Caco-2 (cell line): ENCODE results near the gene SLC26A1. TPM values are rescaled to one million over a fixed set of nuclear protein-coding genes. Genes with fewer than 3 reads are reported as not detected.

ENCODE experiments used
- BruUV-seq: library from RNA; stranded (reverse); fragments of 400-500 nt; replicated peaks from 2 replicates; lab custom pipeline; 2021; lab: Mats Ljungman, UMichigan
- CTCF ChIA-PET: fragments of 300-600 bp; sonication (Branson Sonifier 250); formaldehyde crosslinking; loops from one replicate; lab custom pipeline; 2022; ENCODE audit warnings: antibody characterized with exemption; lab: Charles Lee
- POLR2A ChIA-PET: fragments of 300-600 bp; sonication (Branson Sonifier 250); formaldehyde crosslinking; loops from one replicate; lab custom pipeline; 2022; ENCODE audit warnings: antibody characterized with exemption; lab: Charles Lee
- DNase-seq, 2 experiments: peaks; one replicate each; pipeline versions ENCODE4 v3.0.0 to v3.0.0-alpha.2; 2020 to 2022
- H3K27me3 ChIP-seq: replicated peaks from 2 replicates; pipeline ENCODE4 v1.6.0; 2011; ENCODE audit warnings: low read length; ENCODE audit not compliant: control insufficient read depth, insufficient read depth
- H3K36me3 ChIP-seq: 2 replicates; pipeline ENCODE4 v1.5.1; 2011; ENCODE audit warnings: low read length; ENCODE audit not compliant: control insufficient read depth, insufficient read depth
- H3K4me1 ChIP-seq: fragments of 250-450 bp; sonication (Bioruptor Pico); 2 replicates; pipeline ENCODE4 v1.5.1; 2020; ENCODE audit warnings: mild to moderate bottlenecking
- H3K4me3 ChIP-seq: 2 replicates; pipeline ENCODE4 v1.5.1; 2011; ENCODE audit warnings: low read depth, mild to moderate bottlenecking, control low read depth, low read length
- H3K9me3 ChIP-seq: fragments of 250-450 bp; sonication (Bioruptor Pico); 2 replicates; pipeline ENCODE4 v1.5.1; 2020; ENCODE audit warnings: mild to moderate bottlenecking, moderate library complexity
- H3K27ac Mint-ChIP-seq: one replicate; pipeline ENCODE4 v1.8.0; 2022; ENCODE audit warnings: mixed read lengths; ENCODE audit not compliant: unreplicated experiment
- H3K27me3 Mint-ChIP-seq: one replicate; pipeline ENCODE4 v1.8.0; 2022; ENCODE audit warnings: mixed read lengths; ENCODE audit not compliant: insufficient read depth, unreplicated experiment
- H3K36me3 Mint-ChIP-seq: one replicate; pipeline ENCODE4 v1.8.0; 2022; ENCODE audit warnings: mild to moderate bottlenecking, mixed read lengths; ENCODE audit not compliant: insufficient read depth, unreplicated experiment
- H3K4me1 Mint-ChIP-seq: one replicate; pipeline ENCODE4 v1.8.0; 2022; ENCODE audit warnings: low read depth, mixed read lengths; ENCODE audit not compliant: unreplicated experiment
- H3K4me3 Mint-ChIP-seq: one replicate; pipeline ENCODE4 v1.8.0; 2022; ENCODE audit warnings: mild to moderate bottlenecking, moderate library complexity, mixed read lengths; ENCODE audit not compliant: unreplicated experiment
- H3K9me3 Mint-ChIP-seq: one replicate; pipeline ENCODE4 v1.8.0; 2022; ENCODE audit warnings: mixed read lengths; ENCODE audit not compliant: unreplicated experiment
- intact Hi-C: fragments of 100-400 bp; cut with micrococcal nuclease; formaldehyde crosslinking; loops from one replicate; pipeline ENCODE4 v1.10.0; 2022; ENCODE audit not compliant: unreplicated experiment
- total RNA-seq: library from RNA; stranded (reverse); gene quantifications from 2 replicates; pipeline ENCODE4 v1.2.3, GENCODE V29; 2022
- TF ChIP-seq, protein P1 (sequence below), 2 experiments: fragments of 200-600 bp in 1 of 2; IDR thresholded peaks; 1 replicate in 1 of 2; 2 replicates in 1 of 2; pipeline versions ENCODE4 v1.5.1 to v1.8.0; 2011 to 2022; ENCODE audit warnings: antibody characterized with exemption in 1 of 2, control low read depth in 1 of 2, inconsistent platforms in 1 of 2, low read depth in 1 of 2, low read length in 1 of 2, mild to moderate bottlenecking in 1 of 2, moderate library complexity in 1 of 2; ENCODE audit not compliant: insufficient read depth in 1 of 2, severe bottlenecking in 1 of 2, unreplicated experiment in 1 of 2

SLC26A1 gene
- total RNA-seq, 1 experiment from 2014 or later: 9.6 TPM

GRCh38 chr4:963276-964225 lies 29.7 kb downstream of the SLC26A1 start:
- Mint-ChIP-seq H3K4me3 (no peak overlapping the region), H3K27me3 (no peaks in the 10 kb centered on the region), H3K4me1 (no peaks in the 10 kb centered on the region), H3K36me3 (peaks cover 24% of the 10 kb centered on the region), H3K27ac (no peak overlapping the region), H3K9me3 (no peaks in the 10 kb centered on the region)
- Histone ChIP-seq H3K36me3 (no peaks in the 10 kb centered on the region; the same call in 1 of the 2 replicates), H3K4me1 (no peaks in the 10 kb centered on the region), H3K4me3 (no peak overlapping the region), H3K27me3 (no peaks in the 10 kb centered on the region), H3K9me3 (no peaks in the 10 kb centered on the region)
- ChIA-PET CTCF (no interaction called here), POLR2A (no interaction called here)
- no TSS peak for BruUV-seq
- intact Hi-C loops: no loop called here
- DNase-seq: no peak
- TF ChIP-seq, protein P1, sequence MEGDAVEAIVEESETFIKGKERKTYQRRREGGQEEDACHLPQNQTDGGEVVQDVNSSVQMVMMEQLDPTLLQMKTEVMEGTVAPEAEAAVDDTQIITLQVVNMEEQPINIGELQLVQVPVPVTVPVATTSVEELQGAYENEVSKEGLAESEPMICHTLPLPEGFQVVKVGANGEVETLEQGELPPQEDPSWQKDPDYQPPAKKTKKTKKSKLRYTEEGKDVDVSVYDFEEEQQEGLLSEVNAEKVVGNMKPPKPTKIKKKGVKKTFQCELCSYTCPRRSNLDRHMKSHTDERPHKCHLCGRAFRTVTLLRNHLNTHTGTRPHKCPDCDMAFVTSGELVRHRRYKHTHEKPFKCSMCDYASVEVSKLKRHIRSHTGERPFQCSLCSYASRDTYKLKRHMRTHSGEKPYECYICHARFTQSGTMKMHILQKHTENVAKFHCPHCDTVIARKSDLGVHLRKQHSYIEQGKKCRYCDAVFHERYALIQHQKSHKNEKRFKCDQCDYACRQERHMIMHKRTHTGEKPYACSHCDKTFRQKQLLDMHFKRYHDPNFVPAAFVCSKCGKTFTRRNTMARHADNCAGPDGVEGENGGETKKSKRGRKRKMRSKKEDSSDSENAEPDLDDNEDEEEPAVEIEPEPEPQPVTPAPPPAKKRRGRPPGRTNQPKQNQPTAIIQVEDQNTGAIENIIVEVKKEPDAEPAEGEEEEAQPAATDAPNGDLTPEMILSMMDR (IDR thresholded peaks at IDR 0.05; ENCODE audit: insufficient read depth in 1 of 2, low read depth in 1 of 2, low read length in 1 of 2, severe bottlenecking in 1 of 2, unreplicated experiment in 1 of 2): no peak

- Mint-ChIP-seq H3K4me1 (no peaks in the 10 kb centered on the region), H3K4me3 (no peak overlapping the region)
- no peak overlapping the region for H3K4me3 ChIP-seq
Observed at GRCh38 chr4:962231-963208, 30.7 kb downstream of the SLC26A1 start.

More at GRCh38 chr4:962231-963208, 30.7 kb downstream of the SLC26A1 start:
- no peaks in the 10 kb centered on the region for H3K27me3 Mint-ChIP-seq
- Histone ChIP-seq H3K4me1 (no peaks in the 10 kb centered on the region), H3K36me3 (no peaks in the 10 kb centered on the region; the same call in 1 of the 2 replicates), H3K27me3 (no peaks in the 10 kb centered on the region), H3K9me3 (no peaks in the 10 kb centered on the region)
- no peak for DNase-seq
- no peaks in the 10 kb centered on the region for H3K9me3 Mint-ChIP-seq
- TF ChIP-seq, protein P1 (IDR thresholded peaks at IDR 0.05; ENCODE audit: insufficient read depth in 1 of 2, low read depth in 1 of 2, low read length in 1 of 2, severe bottlenecking in 1 of 2, unreplicated experiment in 1 of 2): no peak
- H3K27ac Mint-ChIP-seq: no peak overlapping the region
- ChIA-PET POLR2A (no interaction called here), CTCF (no interaction called here)
- intact Hi-C loops: no loop called here
- peaks cover 32% of the 10 kb centered on the region for H3K36me3 Mint-ChIP-seq
- no TSS peak for BruUV-seq
